KBM-7 (cell line): ENCODE measurements around the gene ZBED6.
"Not testable (repeated sequence)": the region's sequence is repeated elsewhere in the genome, so short reads cannot be mapped to it uniquely, and the experiment has no call there.

Experiments used
- DNase-seq: peaks from one replicate; pipeline ENCODE4 v3.0.0-alpha.2; 2015
- in situ Hi-C: fragments of 300-500 bp; cut with MboI; formaldehyde crosslinking; loops from 2 replicates; pipeline ENCODE4 v1.14.3; 2020; ENCODE audit warnings: low sequenced_read_pairs, low pct_unique_long_range_greater_than_20kb, mixed read lengths

ZBED6 gene

GRCh38 chr1:203778146-203778545, 17.3 kb upstream of the ZBED6 start:
- in situ Hi-C loops, result no loop called here
- DNase-seq, result no peak

GRCh38 chr1:203778789-203779188, 16.6 kb upstream of the ZBED6 start:
- no peak for DNase-seq
- in situ Hi-C loops, result no loop called here

- DNase-seq, result no peak
- in situ Hi-C loops, result no loop called here
Measured at GRCh38 chr1:203781962-203782361, 13.5 kb upstream of the ZBED6 start.

- no peak for DNase-seq
- in situ Hi-C loops, result no loop called here
Measured at GRCh38 chr1:203789966-203790365, 5.5 kb upstream of the ZBED6 start.

GRCh38 chr1:203791498-203791897, 3.9 kb upstream of the ZBED6 start:
- in situ Hi-C loops, result no loop called here
- DNase-seq, result no peak

DNA sequence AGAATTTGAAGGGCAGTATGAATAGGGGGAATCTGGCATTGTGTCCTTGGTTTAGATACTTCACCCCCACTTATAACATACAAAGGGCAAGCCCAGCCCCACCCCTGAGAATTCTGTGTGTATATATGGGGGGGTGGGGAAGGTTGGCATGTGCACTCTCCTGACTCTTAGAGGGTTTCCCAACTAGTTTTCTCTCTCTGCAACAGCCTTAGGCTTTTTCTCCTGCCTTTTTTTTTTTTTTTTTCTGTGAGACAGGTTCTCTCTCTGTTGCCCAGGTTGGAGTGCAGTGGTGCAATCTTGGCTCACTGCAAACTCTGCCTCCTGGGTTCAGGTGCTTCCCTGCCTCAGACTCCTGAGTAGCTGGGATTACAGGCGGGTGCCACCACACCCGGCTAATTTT, 2.9 kb upstream of the ZBED6 start:
- DNase-seq, result no peak
- in situ Hi-C loops, result no loop called here

DNA sequence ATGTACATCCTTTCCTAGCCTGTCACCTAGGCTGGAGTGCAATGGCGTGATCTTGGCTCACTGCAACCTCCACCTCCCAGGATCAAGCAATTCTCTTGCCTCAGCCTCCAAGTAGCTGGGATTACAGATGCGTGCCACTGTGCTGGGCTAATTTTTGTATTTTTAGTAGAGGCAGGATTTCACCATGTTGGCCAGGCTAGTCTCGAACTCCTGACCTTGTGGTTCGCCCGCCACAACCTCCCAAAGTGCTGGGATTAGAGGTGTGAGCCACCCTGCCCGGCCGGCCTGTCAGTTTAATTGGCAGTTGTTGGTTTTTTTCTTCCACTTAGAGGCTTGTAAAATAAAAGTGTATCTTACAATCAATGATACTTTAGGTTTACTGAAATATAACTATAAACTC, 1.9 kb upstream of the ZBED6 start:
- DNase-seq, in situ Hi-C loops: not testable (repeated sequence)

DNA sequence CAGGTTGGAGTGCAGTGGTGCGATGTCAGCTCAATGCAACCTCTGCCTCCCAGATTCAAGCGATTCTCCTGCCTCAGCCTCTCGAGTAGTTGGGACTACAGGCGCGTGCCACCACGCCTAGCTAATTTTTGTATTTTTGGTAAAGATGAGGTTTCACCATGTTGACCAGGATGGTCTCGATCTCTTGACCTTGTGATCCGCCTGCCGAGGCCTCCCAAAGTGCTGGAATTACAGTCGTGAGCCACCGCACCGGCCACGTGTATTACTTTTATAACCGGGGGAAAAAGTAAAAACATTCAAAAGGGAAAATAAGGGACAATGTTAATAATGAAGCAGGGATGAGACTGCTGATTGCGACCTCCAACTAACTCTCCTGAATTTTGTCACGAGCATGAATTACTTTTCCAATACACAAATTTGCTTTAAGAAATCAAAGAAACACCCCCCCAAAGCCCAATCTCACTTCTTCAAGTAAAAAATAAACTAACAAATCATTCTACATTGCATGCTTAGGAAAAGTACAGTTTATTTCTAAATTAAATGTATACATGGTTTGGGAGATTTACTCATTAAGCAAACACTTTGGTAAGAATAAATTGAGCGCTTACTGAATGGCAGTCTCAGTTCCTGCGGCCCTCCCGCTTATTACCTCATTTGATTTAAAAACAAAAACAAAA, 521 bp upstream of the ZBED6 start:
- in situ Hi-C loops, result no loop called here
- DNase-seq, result no peak

DNA sequence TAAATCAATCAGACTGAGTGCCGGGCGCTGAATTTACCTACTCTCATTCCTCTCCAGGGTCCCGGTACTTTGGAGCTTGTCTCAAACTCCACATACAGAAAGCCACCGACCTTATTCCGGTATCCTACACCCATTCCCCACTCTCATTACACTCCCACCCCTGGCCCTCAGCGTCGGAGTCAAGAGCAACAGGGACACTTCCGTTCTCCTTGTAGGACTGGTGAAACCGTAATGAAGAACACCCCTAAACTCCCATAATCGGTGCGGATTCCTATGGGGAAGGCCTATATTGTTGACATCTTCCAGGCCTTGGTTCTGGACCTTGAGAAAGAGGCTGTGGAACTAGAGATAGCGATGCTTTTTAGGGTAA, 798 bp downstream of the ZBED6 start:
- in situ Hi-C loops, result no loop called here
- DNase-seq, result peak; percentile 63

GRCh38 chr1:203797216-203797615, 1.8 kb downstream of the ZBED6 start:
- in situ Hi-C loops, result no loop called here
- no peak for DNase-seq

- DNase-seq, result no peak
- in situ Hi-C loops, result no loop called here
Measured at GRCh38 chr1:203797948-203798655, 2.7 kb downstream of the ZBED6 start.

GRCh38 chr1:203799157-203799556, 3.7 kb downstream of the ZBED6 start:
- in situ Hi-C loops, result no loop called here
- DNase-seq, result no peak

- DNase-seq, result no peak
- in situ Hi-C loops, result no loop called here
Measured at GRCh38 chr1:203799971-203800370, 4.5 kb downstream of the ZBED6 start.

DNA sequence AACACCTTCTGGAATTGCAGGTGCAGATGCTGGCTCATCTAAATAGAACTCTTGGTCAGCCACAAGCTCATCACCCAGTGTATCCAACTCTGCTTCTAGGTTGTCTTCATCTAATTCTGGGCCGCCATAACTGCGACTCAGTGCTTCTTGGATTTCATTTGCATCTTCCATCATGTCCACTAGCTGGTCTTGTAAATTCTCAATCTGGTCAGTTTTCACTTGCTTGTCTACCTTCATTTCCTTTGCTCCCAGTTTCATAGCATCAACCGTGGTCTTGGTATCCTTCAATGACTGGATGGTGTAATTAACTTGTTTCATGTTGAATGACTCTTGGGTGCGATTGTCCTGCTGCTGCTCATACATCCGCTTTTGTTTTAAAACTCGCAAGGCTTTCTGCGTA, 10.3 kb downstream of the ZBED6 start:
- in situ Hi-C loops, result no loop called here
- DNase-seq, result no peak

DNA sequence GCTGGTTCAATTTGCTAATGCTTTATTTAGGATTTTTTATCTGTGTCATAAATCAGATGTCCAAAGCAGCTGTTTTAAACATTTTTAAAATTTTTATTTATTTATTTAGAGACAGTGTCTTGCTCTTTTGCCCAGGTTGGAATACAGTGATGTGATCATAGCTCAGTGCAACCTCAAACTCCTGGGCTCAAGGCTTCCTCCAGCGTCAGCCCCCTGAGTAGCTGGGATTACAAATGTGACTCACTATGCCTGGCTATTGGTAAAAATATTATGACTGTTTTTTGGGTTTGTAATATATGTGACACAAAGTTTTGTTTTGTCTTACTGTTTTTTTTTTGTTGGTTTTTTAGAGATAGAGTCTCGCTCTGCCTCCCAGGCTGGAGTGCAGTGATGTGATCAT, 11.8 kb downstream of the ZBED6 start:
- in situ Hi-C loops, result no loop called here
- no peak for DNase-seq

- no peak for DNase-seq
- in situ Hi-C loops, result no loop called here
Measured at GRCh38 chr1:203813581-203814341, 18.3 kb downstream of the ZBED6 start.

DNA sequence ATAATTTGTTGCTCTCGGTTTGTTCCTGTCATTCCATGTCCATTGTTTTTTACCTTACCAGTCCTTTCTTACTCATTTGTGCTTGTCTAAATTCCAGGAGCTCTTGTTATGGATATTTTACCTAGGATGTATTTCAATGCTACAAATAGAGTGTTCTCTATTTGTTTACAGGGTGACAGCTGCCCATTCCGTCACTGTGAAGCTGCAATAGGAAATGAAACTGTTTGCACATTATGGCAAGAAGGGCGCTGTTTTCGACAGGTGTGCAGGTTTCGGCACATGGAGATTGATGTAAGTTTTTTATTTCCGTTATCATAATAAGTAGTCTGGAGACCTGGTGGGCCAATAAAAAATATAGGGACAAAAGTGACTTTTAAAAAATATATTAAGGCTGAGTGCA, 23.0 kb downstream of the ZBED6 start:
- DNase-seq, result no peak
- in situ Hi-C loops, result no loop called here

DNA sequence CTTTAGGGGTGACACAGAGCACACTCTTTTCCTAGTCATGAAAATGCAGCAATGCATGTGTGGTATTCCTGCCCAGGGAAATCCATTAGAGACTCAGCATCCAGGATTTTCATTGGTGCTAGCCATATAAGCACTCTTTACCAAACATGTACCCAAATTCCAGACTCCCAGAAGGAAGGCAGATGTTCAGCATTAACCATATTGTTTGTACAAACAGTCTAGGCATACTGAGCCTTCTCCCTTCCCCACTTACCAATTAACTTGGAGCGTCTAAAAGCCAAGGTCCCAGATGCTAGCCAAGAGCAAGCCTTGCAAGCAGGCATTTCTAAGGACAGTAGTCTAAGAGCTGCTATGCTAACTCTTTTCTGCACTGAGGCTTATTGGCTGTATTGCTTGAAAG, 27.9 kb downstream of the ZBED6 start:
- DNase-seq, result no peak
- in situ Hi-C loops, result no loop called here

DNA sequence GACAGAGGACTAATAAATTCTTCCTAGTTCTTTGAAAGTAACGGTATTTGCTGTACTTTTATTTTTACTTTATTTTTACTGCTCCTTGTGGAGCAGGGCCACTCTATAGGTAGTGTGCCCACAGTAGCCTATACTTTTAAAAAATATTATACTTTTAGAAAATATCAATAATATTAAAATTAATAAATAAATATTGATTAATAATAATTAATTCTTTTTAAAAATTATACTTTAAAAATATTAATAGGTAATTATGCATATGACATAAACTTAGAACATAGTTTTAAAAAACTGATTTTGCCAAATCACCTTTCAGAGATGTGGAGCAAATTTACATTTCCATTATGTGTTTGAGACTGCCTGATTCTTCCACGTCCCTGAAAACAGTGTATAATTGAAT, 30.8 kb downstream of the ZBED6 start:
- no peak for DNase-seq
- in situ Hi-C loops, result no loop called here

DNA sequence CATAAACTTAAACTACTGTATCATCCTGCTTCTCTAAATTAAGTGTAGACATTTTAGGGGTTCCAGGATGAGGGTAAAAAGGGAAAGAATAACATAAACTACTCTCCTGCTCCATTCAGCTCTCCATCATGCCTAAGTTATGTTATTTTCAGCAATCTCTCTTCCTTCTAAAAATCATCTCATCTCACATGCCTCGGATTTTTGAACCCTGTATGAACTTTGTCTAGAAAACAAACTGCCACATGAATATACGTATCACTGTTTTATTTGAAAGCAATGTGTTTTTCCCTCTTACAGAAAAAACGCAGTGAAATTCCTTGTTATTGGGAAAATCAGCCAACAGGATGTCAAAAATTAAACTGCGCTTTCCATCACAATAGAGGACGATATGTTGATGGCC, 32.6 kb downstream of the ZBED6 start:
- no peak for DNase-seq
- in situ Hi-C loops, result no loop called here
